Pancreas (tissue), 10 donors: ENCODE measurements around the gene VPS41. TPM values are rescaled to one million over a fixed set of nuclear protein-coding genes. Genes with fewer than 3 reads are reported as not detected.

Experiments
- ATAC-seq, 4 donors: fragments of 200-7000 bp; cut with Tn5 transposase; one replicate each; pipeline versions ENCODE4 v1.8.0 to v1.9.1; 2020; ENCODE audit warnings: mild to moderate bottlenecking in 4 of 4, moderate library complexity in 4 of 4
- DNase-seq, 6 donors: peaks; one replicate each; pipeline ENCODE4 v3.0.0-alpha.2; 2020
- FAIRE-seq: peaks from 2 replicates; lab custom pipeline; 2012; peaks lifted over from hg19 to GRCh38; lab: Jason Lieb, UNC
- H3K27ac ChIP-seq, 4 donors: fragments of 200-600 bp; sonication (generic); 1 replicate in 3 of 4; 2 replicates in 1 of 4; pipeline versions ENCODE4 v1.5.0 to v1.8.0; 2020
- H3K27me3 ChIP-seq, 4 donors: fragments of 200-600 bp; one replicate each; pipeline ENCODE4 v1.8.0; 2021
- H3K36me3 ChIP-seq, 3 donors: fragments of 200-600 bp; sonication (generic) in 1 of 3; one replicate each; pipeline versions ENCODE4 v1.5.0 to v1.8.0; 2020 to 2021
- H3K4me1 ChIP-seq, 3 donors: fragments of 200-600 bp; one replicate each; pipeline ENCODE4 v1.8.0; 2021
- H3K4me3 ChIP-seq, 4 donors: fragments of 200-600 bp; sonication (generic) in 2 of 4; one replicate each; pipeline versions ENCODE4 v1.5.0 to v1.8.0; 2020 to 2021
- H3K9me3 ChIP-seq, 4 donors: fragments of 200-600 bp; one replicate each; pipeline ENCODE4 v1.8.0; 2021
- CTCF ChIP-seq, 4 donors: fragments of 200-600 bp; sonication (generic) in 3 of 4; IDR thresholded peaks; one replicate each; pipeline versions ENCODE4 v1.5.0 to v1.8.0; 2021; ENCODE audit warnings: antibody characterized with exemption in 4 of 4
- WGBS, 2 donors: extraction: QIAGEN DNeasy Blood & Tissue Kit; methylation state at CpG; one replicate each; pipeline ENCODE4 v1.1.7; 2013; 5-methylcytosine and 5-hydroxymethylcytosine counted together
- intact Hi-C, 3 donors: fragments of 100-400 bp; cut with DNase I; formaldehyde crosslinking; loops; one replicate each; pipeline versions ENCODE4 v1.11.1 to v1.14.2; 2022
- polyA plus RNA-seq, 2 donors: library from polyadenylated mRNA; stranded (reverse); fragments of 200-250 nt; gene quantifications; one replicate each; pipeline ENCODE4 v1.2.3, GENCODE V29; 2013
- total RNA-seq, 6 donors: library from RNA; stranded (reverse); fragmentation: NEBNext Ultra II Directional in 4 of 6; extraction: Animal tissue kit (Norgen Biotek cat#: 25700) in 4 of 6; gene quantifications; one replicate each; pipeline versions ENCODE4 v1.2.1 to v1.2.4, GENCODE V29; 2021 to 2023
- donor health status: healthy with polysubstance abuse.
- donor health status: DM: no; HTN: no; CAD: no; lungs with moderate emphysema.
- donor health status: DM: no; HTN: no; CAD: no.
- donor health status: control.
- donor health status: control.
- donor health status: Bipolar disorder and iron deficiency.
- donor health status: DM: yes; HTN: yes; CAD: no.
- donor health status: DM: no; HTN: no; CAD: no.
- donor health status: DM: no; HTN: no; CAD: no.
- donor health status: DM: yes; HTN: yes; CAD: no.

VPS41 gene
- total and polyA plus RNA-seq, 8 donors = 10.0 to 79.2 (median 37.8) TPM

GRCh38 chr7:38880035-38880434 is 29.0 kb downstream of the VPS41 start:
- no peak overlapping the region for H3K27ac ChIP-seq
- H3K4me3 ChIP-seq = no peak overlapping the region
- no peaks in the 10 kb centered on the region for H3K27me3 ChIP-seq
- FAIRE-seq = no peak
- no peaks in the 10 kb centered on the region for H3K36me3 ChIP-seq
- no peak for DNase-seq
- 100% methylated on average over 1 of the region's 1 CpG for WGBS, 2 donors
- intact Hi-C loops = no loop called here
- H3K9me3 ChIP-seq = no peaks in the 10 kb centered on the region
- no peak for ATAC-seq
- TF ChIP-seq CTCF (IDR thresholded peaks at IDR 0.05) = no peak
- H3K4me1 ChIP-seq = peaks cover 0 to 4% (median 0%) of the 10 kb centered on the region in 3 donors

GRCh38 chr7:38878694-38879457 is 30.1 kb downstream of the VPS41 start:
- H3K27ac ChIP-seq = no peak overlapping the region
- DNase-seq (no peak), FAIRE-seq (no peak), ATAC-seq (no peak)
- H3K27me3 ChIP-seq = no peaks in the 10 kb centered on the region
- no peaks in the 10 kb centered on the region for H3K9me3 ChIP-seq
- peaks cover 0 to 4% (median 4%) of the 10 kb centered on the region in 3 donors for H3K4me1 ChIP-seq
- intact Hi-C loops = no loop called here
- no peak for TF ChIP-seq CTCF (IDR thresholded peaks at IDR 0.05)
- 84 to 86% methylated on average over 8 of the region's 8 CpGs for WGBS, 2 donors
- no peaks in the 10 kb centered on the region for H3K36me3 ChIP-seq
- no peak overlapping the region for H3K4me3 ChIP-seq

- intact Hi-C loops = no loop called here
Measured at GRCh38 chr7:38873433-38873832, 35.6 kb downstream of the VPS41 start.

GRCh38 chr7:38872202-38872601 is 36.8 kb downstream of the VPS41 start:
- ATAC-seq = no peak
- Histone ChIP-seq H3K27ac (no peak overlapping the region), H3K4me1 (peaks cover 0 to 17% (median 4%) of the 10 kb centered on the region in 3 donors), H3K36me3 (peaks cover 0 to 7% (median 7%) of the 10 kb centered on the region in 3 donors), H3K9me3 (no peaks in the 10 kb centered on the region), H3K27me3 (no peaks in the 10 kb centered on the region), H3K4me3 (no peak overlapping the region)
- no peak for DNase-seq
- TF ChIP-seq CTCF (IDR thresholded peaks at IDR 0.05) = no peak
- 81 to 89% methylated on average over 5 of the region's 5 CpGs for WGBS, 2 donors
- intact Hi-C loops = no loop called here
- FAIRE-seq = no peak

More at GRCh38 chr7:38873433-38873832, 35.6 kb downstream of the VPS41 start:
- Histone ChIP-seq H3K36me3 (peaks cover 0 to 1% (median 0%) of the 10 kb centered on the region in 3 donors), H3K9me3 (no peaks in the 10 kb centered on the region), H3K4me1 (peaks cover 0 to 17% (median 4%) of the 10 kb centered on the region in 3 donors), H3K27ac (no peak overlapping the region), H3K4me3 (no peak overlapping the region), H3K27me3 (no peaks in the 10 kb centered on the region)
- no peak for DNase-seq
- no peak for TF ChIP-seq CTCF (IDR thresholded peaks at IDR 0.05)
- ATAC-seq = peak in 2 of 4 donors; percentile 27 to 59
- no peak for FAIRE-seq
- WGBS, 2 donors = 44 to 51% methylated on average over 4 of the region's 4 CpGs

GRCh38 chr7:38870147-38870546 is 38.8 kb downstream of the VPS41 start:
- Histone ChIP-seq H3K4me1 (peaks cover 3 to 26% (median 4%) of the 10 kb centered on the region in 3 donors), H3K27ac (no peak overlapping the region), H3K36me3 (peaks cover 0 to 7% (median 7%) of the 10 kb centered on the region in 3 donors), H3K9me3 (no peaks in the 10 kb centered on the region), H3K4me3 (no peak overlapping the region), H3K27me3 (no peaks in the 10 kb centered on the region)
- no peak for TF ChIP-seq CTCF (IDR thresholded peaks at IDR 0.05)
- FAIRE-seq = no peak
- WGBS, 2 donors = 88 to 95% methylated on average over 3 of the region's 3 CpGs
- intact Hi-C loops = no loop called here
- ATAC-seq = no peak
- no peak for DNase-seq
